COLO668 (cell line): Measurements from ENCODE around the gene MGST2.
A peak's percentile ranks its signal among the peaks of the same experiment; 100 is the strongest.
"Not testable (repeated sequence)": the region's sequence is repeated elsewhere in the genome, so short reads cannot be mapped to it uniquely, and the experiment has no call there.

Experiments used
- DNase-seq: peaks from one replicate; lab custom pipeline; 2025; ENCODE audit not compliant: unreplicated experiment; lab: John Stamatoyannopoulos, UW

The MGST2 gene

GRCh38 chr4:139665690-139666529 lies at the start of gene MGST2:
TSS of gene MGST2 (plus strand) at chr4:139665819. CDS start at chr4:139666020, 201 bp downstream.
- peak; percentile 80 for DNase-seq

- DNase-seq, result no peak
Measured at GRCh38 chr4:139617702-139618490, 47.7 kb upstream of the MGST2 start.

GRCh38 chr4:139619644-139620043 lies 46.0 kb upstream of the MGST2 start:
- no peak for DNase-seq

GRCh38 chr4:139622901-139623381 lies 42.7 kb upstream of the MGST2 start:
- DNase-seq, result no peak

- no peak for DNase-seq
Measured at GRCh38 chr4:139624441-139625092, 41.1 kb upstream of the MGST2 start.

- DNase-seq, result no peak
Measured at GRCh38 chr4:139625093-139625455, 40.5 kb upstream of the MGST2 start.

- DNase-seq, result no peak
Measured at GRCh38 chr4:139625482-139625881, 40.1 kb upstream of the MGST2 start.

- DNase-seq, result no peak
Measured at GRCh38 chr4:139628184-139629012, 37.2 kb upstream of the MGST2 start.

GRCh38 chr4:139629436-139630125 lies 36.0 kb upstream of the MGST2 start:
- no peak for DNase-seq

GRCh38 chr4:139630126-139630495 lies 35.5 kb upstream of the MGST2 start:
- DNase-seq, result no peak

- DNase-seq, result no peak
Measured at GRCh38 chr4:139630991-139631390, 34.6 kb upstream of the MGST2 start.

GRCh38 chr4:139631791-139632190 lies 33.8 kb upstream of the MGST2 start:
- no peak for DNase-seq

GRCh38 chr4:139632739-139633138 lies 32.9 kb upstream of the MGST2 start:
- not testable (repeated sequence) for DNase-seq

- DNase-seq, result no peak
Measured at GRCh38 chr4:139633195-139633594, 32.4 kb upstream of the MGST2 start.

GRCh38 chr4:139633661-139634060 lies 32.0 kb upstream of the MGST2 start:
- peak; percentile 47 for DNase-seq

- DNase-seq, result no peak
Measured at GRCh38 chr4:139635966-139636365, 29.7 kb upstream of the MGST2 start.

GRCh38 chr4:139638306-139638705 lies 27.3 kb upstream of the MGST2 start:
- DNase-seq, result not testable (repeated sequence)

- no peak for DNase-seq
Measured at GRCh38 chr4:139639654-139640053, 26.0 kb upstream of the MGST2 start.

GRCh38 chr4:139641218-139641617 lies 24.4 kb upstream of the MGST2 start:
- no peak for DNase-seq

GRCh38 chr4:139642364-139642763 lies 23.3 kb upstream of the MGST2 start:
- DNase-seq, result no peak
